Measurements from ENCODE around the gene UNKL. TPM values are rescaled to one million over a fixed set of nuclear protein-coding genes. Genes with fewer than 3 reads are reported as not detected.

Gene UNKL
- total RNA-seq, 1 experiment from 2014 or later: 40.5 TPM

- in situ Hi-C loops (cut with HindIII; ENCODE audit: low pct_unique_long_range_greater_than_20kb, low sequenced_read_pairs): no loop called here
- DNase-seq (ENCODE audit: low read depth): no peak
Observed at GRCh38 chr16:1348926-1349325, 65.6 kb downstream of the UNKL start.

- DNase-seq (ENCODE audit: low read depth): no peak
- in situ Hi-C loops (cut with HindIII; ENCODE audit: low pct_unique_long_range_greater_than_20kb, low sequenced_read_pairs): no loop called here
Observed at GRCh38 chr16:1348441-1348840, 66.1 kb downstream of the UNKL start.

GRCh38 chr16:1347962-1348361 lies 66.5 kb downstream of the UNKL start:
- in situ Hi-C loops (cut with HindIII; ENCODE audit: low pct_unique_long_range_greater_than_20kb, low sequenced_read_pairs): no loop called here
- no peak for DNase-seq (ENCODE audit: low read depth)

- in situ Hi-C loops (cut with HindIII; ENCODE audit: low pct_unique_long_range_greater_than_20kb, low sequenced_read_pairs): no loop called here
- no peak for DNase-seq (ENCODE audit: low read depth)
Observed at GRCh38 chr16:1347286-1347855, 67.1 kb downstream of the UNKL start.

GRCh38 chr16:1346422-1347285 lies 67.8 kb downstream of the UNKL start:
- in situ Hi-C loops (cut with HindIII; ENCODE audit: low pct_unique_long_range_greater_than_20kb, low sequenced_read_pairs): no loop called here
- DNase-seq (ENCODE audit: low read depth): no peak

- in situ Hi-C loops (cut with HindIII; ENCODE audit: low pct_unique_long_range_greater_than_20kb, low sequenced_read_pairs): no loop called here
- DNase-seq (ENCODE audit: low read depth): no peak
Observed at GRCh38 chr16:1345651-1346421, 68.7 kb downstream of the UNKL start.

GRCh38 chr16:1345087-1345486 lies 69.4 kb downstream of the UNKL start:
- in situ Hi-C loops (cut with HindIII; ENCODE audit: low pct_unique_long_range_greater_than_20kb, low sequenced_read_pairs): no loop called here
- DNase-seq (ENCODE audit: low read depth): no peak

- in situ Hi-C loops (cut with HindIII; ENCODE audit: low pct_unique_long_range_greater_than_20kb, low sequenced_read_pairs): no loop called here
Observed at GRCh38 chr16:1344499-1344898, 70.0 kb downstream of the UNKL start.

GRCh38 chr16:1343428-1344242 lies 70.9 kb downstream of the UNKL start:
- no peak for DNase-seq (ENCODE audit: low read depth)
- in situ Hi-C loops (cut with HindIII; ENCODE audit: low pct_unique_long_range_greater_than_20kb, low sequenced_read_pairs): no loop called here

More at GRCh38 chr16:1344499-1344898, 70.0 kb downstream of the UNKL start:
- no peak for DNase-seq (ENCODE audit: low read depth)

- DNase-seq (ENCODE audit: low read depth): peak; percentile 99
- in situ Hi-C loops (cut with HindIII; ENCODE audit: low pct_unique_long_range_greater_than_20kb, low sequenced_read_pairs): no loop called here
Observed at GRCh38 chr16:1342526-1343427, 71.7 kb downstream of the UNKL start.

- in situ Hi-C loops (cut with HindIII; ENCODE audit: low pct_unique_long_range_greater_than_20kb, low sequenced_read_pairs): no loop called here
- DNase-seq (ENCODE audit: low read depth): no peak
Observed at GRCh38 chr16:1341495-1342420, 72.7 kb downstream of the UNKL start.

GRCh38 chr16:1340730-1341494 lies 73.6 kb downstream of the UNKL start:
- in situ Hi-C loops (cut with HindIII; ENCODE audit: low pct_unique_long_range_greater_than_20kb, low sequenced_read_pairs): no loop called here
- DNase-seq (ENCODE audit: low read depth): no peak

GRCh38 chr16:1338855-1339675 lies 75.4 kb downstream of the UNKL start:
- DNase-seq (ENCODE audit: low read depth): no peak
- in situ Hi-C loops (cut with HindIII; ENCODE audit: low pct_unique_long_range_greater_than_20kb, low sequenced_read_pairs): no loop called here

GRCh38 chr16:1338119-1338730 lies 76.3 kb downstream of the UNKL start:
- no peak for DNase-seq (ENCODE audit: low read depth)
- in situ Hi-C loops (cut with HindIII; ENCODE audit: low pct_unique_long_range_greater_than_20kb, low sequenced_read_pairs): no loop called here

- in situ Hi-C loops (cut with HindIII; ENCODE audit: low pct_unique_long_range_greater_than_20kb, low sequenced_read_pairs): no loop called here
- DNase-seq (ENCODE audit: low read depth): no peak
Observed at GRCh38 chr16:1337486-1337885, 77.0 kb downstream of the UNKL start.
